ENCODE measurements around the gene EDC3. TPM values are rescaled to one million over a fixed set of nuclear protein-coding genes. Genes with fewer than 3 reads are reported as not detected.

EDC3 gene
- total RNA-seq, 2 donors from 2014 or later = 11.5 to 16.2 TPM

- Histone ChIP-seq H3K4me1 (ENCODE audit: control insufficient read depth in 1 of 2, low read depth in 2 of 2) (peaks cover 11 to 31% of the 10 kb centered on the region in 2 donors), H3K9me3 (no peaks in the 10 kb centered on the region), H3K27ac (peak overlapping the region; percentile 96 to 99), H3K27me3 (replicated peaks; ENCODE audit: insufficient read depth) (no peaks in the 10 kb centered on the region), H3K4me3 (peak overlapping the region; percentile 99), H3K36me3 (peaks cover 10% of the 10 kb centered on the region)
- DNase-seq (ENCODE audit: low spot score) (peak; percentile 19), ATAC-seq (ENCODE audit: insufficient number of reproducible peaks, low FRiP score, low read depth) (peak; percentile 14)
- TF ChIP-seq CTCF (IDR thresholded peaks at IDR 0.05) = no peak
Measured at GRCh38 chr15:74614744-74615507, 80.9 kb downstream of the EDC3 start.

- no peaks in the 10 kb centered on the region for H3K9me3 ChIP-seq
- peak; percentile 32 for ATAC-seq (ENCODE audit: insufficient number of reproducible peaks, low FRiP score, low read depth)
- peak overlapping the region; percentile 11 to 99 for H3K27ac ChIP-seq
- DNase-seq (ENCODE audit: low spot score) = no peak
- peaks cover 11 to 28% of the 10 kb centered on the region in 2 donors for H3K4me1 ChIP-seq (ENCODE audit: control insufficient read depth in 1 of 2, low read depth in 2 of 2)
- no peaks in the 10 kb centered on the region for H3K27me3 ChIP-seq (replicated peaks; ENCODE audit: insufficient read depth)
- no peak for TF ChIP-seq CTCF (IDR thresholded peaks at IDR 0.05)
- H3K36me3 ChIP-seq = peaks cover 2% of the 10 kb centered on the region
- H3K4me3 ChIP-seq = peak overlapping the region; percentile 99
Measured at GRCh38 chr15:74613953-74614743, 81.7 kb downstream of the EDC3 start.

GRCh38 chr15:74613089-74613952 is 82.5 kb downstream of the EDC3 start:
- H3K9me3 ChIP-seq = no peaks in the 10 kb centered on the region
- TF ChIP-seq CTCF (IDR thresholded peaks at IDR 0.05) = no peak
- H3K36me3 ChIP-seq = no peaks in the 10 kb centered on the region
- H3K4me3 ChIP-seq = no peak overlapping the region
- H3K4me1 ChIP-seq (ENCODE audit: control insufficient read depth in 1 of 2, low read depth in 2 of 2) = peaks cover 11 to 19% of the 10 kb centered on the region in 2 donors
- no peak for ATAC-seq (ENCODE audit: insufficient number of reproducible peaks, low FRiP score, low read depth)
- H3K27me3 ChIP-seq (replicated peaks; ENCODE audit: insufficient read depth) = no peaks in the 10 kb centered on the region
- no peak for DNase-seq (ENCODE audit: low spot score)
- no peak overlapping the region for H3K27ac ChIP-seq

- no peak for TF ChIP-seq CTCF (IDR thresholded peaks at IDR 0.05)
- no peaks in the 10 kb centered on the region for H3K9me3 ChIP-seq
- H3K4me1 ChIP-seq (ENCODE audit: control insufficient read depth in 1 of 2, low read depth in 2 of 2) = peaks cover 10 to 13% of the 10 kb centered on the region in 2 donors
- DNase-seq (ENCODE audit: low spot score) (no peak), ATAC-seq (ENCODE audit: insufficient number of reproducible peaks, low FRiP score, low read depth) (no peak)
- no peaks in the 10 kb centered on the region for H3K36me3 ChIP-seq
- no peaks in the 10 kb centered on the region for H3K27me3 ChIP-seq (replicated peaks; ENCODE audit: insufficient read depth)
- no peak overlapping the region for H3K27ac ChIP-seq
- no peak overlapping the region for H3K4me3 ChIP-seq
Measured at GRCh38 chr15:74612677-74613076, 83.1 kb downstream of the EDC3 start.
